Mammary epithelial cell (primary cell): ENCODE data around the gene ZMYM4.

Experiments used
- CTCF ChIP-seq, 2 donors: IDR thresholded peaks in 1 of 2; conservative IDR thresholded peaks in 1 of 2; 2 replicates each; pipeline ENCODE4 v1.5.1; 2011 to 2012; ENCODE audit warnings: inconsistent platforms in 2 of 2, low read length in 2 of 2, mild to moderate bottlenecking in 2 of 2, control low read depth in 1 of 2, low read depth in 1 of 2; ENCODE audit not compliant: insufficient read depth in 1 of 2; ENCODE audit errors: extremely low read depth in 1 of 2
- EZH2 ChIP-seq: IDR thresholded peaks from 2 replicates; pipeline ENCODE4 v1.6.1; 2012; ENCODE audit warnings: low read length, inconsistent platforms, borderline replicate concordance

DNA sequence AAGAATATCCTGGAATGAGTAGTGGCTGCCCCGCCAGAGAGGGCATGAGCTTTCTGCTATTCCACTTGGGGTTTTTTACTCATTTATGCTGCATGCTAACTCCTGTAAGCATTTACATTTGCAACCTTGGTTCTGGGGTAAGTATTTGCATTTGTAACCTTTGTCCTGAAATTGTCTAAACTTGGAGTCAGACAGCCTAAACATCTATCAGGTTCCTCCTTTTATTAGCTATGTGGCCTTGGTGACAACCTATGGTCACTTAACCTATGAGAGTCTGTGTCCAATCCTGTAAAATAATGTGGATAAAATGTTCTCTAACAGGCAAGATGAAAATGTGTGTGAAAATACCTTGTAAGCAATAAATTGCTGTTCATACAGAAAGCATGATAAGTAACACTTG is 8.9 kb upstream of the ZMYM4 start:
- no peak for TF ChIP-seq CTCF (conservative IDR thresholded peaks at IDR 0.05 in 1 of 2, IDR thresholded peaks at IDR 0.05 in 1 of 2; ENCODE audit: extremely low read depth in 1 of 2, insufficient read depth in 1 of 2, low read depth in 1 of 2, low read length in 2 of 2)
- TF ChIP-seq EZH2 = no peak
